NCI-H146 treated with DMSO at 0.1 percent for 48 hours (cell line): ENCODE measurements around the gene SLC35D2.
"Not testable (repeated sequence)": the region's sequence is repeated elsewhere in the genome, so short reads cannot be mapped to it uniquely, and the experiment has no call there.

Source experiments
- DNase-seq: peaks from one replicate; lab custom pipeline; 2025; ENCODE audit not compliant: unreplicated experiment; lab: John Stamatoyannopoulos, UW

SLC35D2 gene

DNA sequence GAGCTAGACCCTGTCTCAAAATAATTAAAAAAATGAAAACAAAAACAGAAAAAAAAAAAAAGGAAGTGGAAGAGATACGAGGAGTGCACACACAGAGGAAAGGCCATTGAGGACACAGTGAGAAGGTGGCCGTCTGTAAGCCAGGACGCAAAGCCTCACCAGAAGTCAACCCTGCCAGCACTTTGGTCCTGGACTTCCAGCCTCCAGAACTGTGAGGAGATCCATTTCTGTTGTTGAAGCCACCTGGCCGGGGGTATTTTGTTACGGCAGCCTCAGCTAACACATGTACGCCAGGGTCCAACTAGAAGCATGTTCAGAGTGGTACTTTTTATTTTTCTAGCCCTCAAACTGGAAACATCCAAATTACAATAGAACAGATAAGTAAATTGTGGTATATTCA lies 21.8 kb downstream of the SLC35D2 start:
- DNase-seq, result no peak

DNA sequence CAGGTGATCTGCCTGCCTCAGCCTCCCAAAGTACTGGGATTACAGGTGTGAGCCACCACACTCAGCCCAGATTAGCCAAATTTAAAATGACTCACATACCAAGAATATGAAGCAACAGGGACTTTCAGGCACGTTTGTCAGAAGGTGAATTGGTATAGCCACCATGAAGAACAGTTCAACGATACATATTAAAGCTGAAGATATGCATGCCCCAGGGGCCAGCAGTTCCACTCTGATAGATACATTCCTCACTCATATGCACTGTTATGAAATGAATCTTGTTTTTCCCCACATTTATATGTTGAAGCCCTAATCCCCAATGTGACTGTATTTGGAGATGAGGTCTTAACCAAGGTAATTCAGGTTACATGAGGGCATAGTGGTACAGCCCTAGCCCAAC lies 22.5 kb downstream of the SLC35D2 start:
- DNase-seq, result no peak

DNA sequence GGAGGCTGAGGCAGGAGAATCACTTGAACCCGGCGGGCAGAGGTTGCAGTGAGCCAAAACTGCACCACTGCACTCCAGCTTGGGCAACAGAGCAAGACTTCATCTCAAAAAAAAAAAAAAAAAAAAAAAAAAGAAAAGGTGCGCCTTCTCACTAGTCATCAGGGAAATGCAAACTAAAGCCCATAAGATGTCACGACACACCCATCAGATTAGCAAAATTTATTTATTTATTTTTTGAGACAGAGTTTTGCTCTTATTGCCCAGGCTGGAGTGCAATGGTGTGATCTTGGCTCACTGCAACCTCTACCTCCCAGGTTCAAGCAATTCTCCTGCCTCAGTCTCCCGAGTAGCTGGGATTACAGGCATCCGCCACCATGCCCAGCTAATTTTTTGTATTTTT lies 23.0 kb downstream of the SLC35D2 start:
- not testable (repeated sequence) for DNase-seq

DNA sequence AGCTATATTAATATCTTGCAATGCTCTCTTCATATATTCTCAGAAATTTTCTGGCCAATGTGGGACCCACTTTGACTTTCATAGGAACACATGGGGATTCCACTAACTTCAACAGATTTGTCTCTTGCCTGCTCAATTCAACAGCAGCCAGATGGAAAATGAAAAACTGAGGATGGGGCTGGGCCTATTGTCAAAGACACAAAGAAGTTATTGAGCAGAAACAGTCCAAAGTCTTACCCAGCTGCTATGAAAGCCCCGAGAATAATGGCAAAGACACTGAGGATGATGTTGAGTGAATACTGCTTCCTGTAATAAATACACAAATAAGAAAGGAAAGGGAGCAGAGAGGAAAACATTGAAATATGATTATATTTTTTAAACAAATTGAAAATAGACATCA lies 32.6 kb downstream of the SLC35D2 start:
- no peak for DNase-seq

DNA sequence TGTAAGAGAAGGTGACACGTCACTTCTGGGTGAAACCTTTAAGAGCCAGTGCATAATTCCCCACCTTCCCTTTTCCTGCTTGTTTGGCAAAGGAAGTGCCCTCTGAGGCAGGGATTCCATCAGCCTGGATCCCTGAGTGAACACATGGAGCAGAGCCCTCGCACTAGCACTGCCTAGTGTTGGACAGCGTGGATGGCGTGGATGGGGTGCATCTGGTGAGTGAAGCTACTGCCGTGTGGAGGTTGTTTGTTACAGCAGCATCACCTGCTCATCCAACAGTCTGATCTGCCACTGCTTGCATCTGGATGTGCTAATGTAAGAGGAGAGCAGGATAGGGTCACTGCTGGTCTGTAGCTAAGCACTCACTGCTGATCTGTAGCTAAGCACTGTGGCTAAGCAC lies 35.2 kb downstream of the SLC35D2 start:
- DNase-seq, result no peak

DNA sequence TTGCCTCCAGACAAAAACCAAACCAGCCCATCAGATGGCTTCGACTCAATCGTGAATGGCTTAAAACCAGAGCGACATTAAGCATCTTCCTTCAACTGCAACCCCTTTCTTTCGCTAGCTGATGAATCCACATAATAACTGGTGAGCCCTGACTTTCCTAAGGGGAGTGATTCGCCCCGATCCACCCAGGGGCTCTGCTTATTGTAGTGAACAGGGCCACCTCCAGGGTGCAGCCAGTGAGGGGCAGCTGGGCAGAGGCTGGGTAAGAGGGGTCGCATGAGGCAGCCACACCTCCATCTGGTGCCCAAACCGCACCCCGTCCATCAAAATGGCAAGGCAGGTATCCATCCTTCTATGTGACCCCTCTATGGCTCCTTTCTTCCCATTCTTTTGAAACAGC lies 38.0 kb downstream of the SLC35D2 start:
- no peak for DNase-seq

DNA sequence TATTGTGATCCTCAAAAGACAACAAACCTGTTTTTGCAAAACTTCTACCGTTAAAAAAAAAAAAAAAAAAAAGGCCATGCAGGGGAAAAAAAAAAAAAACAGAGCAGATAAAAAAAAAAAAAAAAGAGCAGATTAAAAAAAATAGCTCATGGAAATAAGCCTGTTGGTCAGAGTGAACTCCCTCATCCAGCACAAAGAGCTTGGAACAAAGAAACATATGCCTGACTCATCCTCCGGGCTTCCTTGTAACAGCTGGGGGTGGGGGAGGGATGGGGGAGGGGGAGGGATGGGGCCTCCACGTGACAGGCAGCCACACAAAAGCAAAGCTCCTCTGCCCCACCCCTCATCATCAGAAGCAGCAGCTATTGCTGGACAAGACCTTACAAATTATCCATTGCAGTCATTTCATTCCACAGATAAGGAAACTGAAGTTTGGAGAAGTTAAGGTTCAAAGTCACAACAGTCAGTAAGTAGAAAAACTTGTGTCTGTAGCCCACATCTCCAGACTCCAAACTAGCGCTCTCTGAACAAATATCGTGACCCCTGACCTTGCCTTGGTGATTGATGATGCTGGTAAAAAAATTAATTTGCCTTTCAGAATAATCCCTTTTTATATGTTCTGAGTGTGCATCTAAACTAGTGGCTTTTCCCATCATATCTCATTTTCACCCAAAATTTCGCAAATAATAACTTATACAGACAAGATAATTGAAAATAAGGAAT lies 38.9 kb downstream of the SLC35D2 start:
- DNase-seq, result peak; percentile 27

DNA sequence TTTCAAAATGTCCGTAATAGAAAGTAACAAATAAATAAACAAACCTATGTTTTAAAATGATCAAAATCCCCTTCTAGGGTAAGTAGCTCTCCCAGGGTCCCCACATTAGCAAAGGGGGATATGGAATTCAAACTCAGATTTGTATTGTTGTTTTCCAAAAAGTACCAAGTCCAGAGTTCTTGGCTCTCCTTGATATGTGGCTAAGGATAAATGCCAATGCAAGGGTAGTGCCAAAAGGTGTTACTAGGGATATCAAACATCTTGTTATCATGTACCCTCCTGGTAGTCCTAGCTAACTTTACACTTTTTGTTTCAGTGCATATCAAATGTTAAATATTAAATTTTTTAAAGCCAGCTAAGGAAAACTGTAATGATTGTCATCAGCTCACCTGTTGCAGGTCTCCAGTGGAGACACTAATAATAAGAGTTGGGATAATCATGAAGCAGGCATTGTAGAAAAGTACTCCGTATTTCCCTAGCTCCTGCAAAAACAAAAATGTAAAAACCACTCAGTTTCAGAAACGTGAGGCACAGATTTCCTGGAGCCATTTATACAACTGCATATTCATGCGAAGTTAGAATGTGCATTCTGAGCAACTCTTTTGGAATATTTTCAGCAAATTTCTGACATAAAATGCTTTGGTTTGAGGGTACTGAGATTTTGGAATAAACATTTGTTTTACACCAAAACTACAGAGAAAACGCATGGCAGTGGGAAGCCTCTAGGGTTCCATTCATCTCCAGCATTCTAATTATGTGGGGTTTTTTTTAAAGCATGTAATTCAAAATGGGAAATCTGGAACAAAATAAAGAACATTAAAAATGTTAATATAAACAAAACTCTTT lies 39.8 kb downstream of the SLC35D2 start:
- no peak for DNase-seq

DNA sequence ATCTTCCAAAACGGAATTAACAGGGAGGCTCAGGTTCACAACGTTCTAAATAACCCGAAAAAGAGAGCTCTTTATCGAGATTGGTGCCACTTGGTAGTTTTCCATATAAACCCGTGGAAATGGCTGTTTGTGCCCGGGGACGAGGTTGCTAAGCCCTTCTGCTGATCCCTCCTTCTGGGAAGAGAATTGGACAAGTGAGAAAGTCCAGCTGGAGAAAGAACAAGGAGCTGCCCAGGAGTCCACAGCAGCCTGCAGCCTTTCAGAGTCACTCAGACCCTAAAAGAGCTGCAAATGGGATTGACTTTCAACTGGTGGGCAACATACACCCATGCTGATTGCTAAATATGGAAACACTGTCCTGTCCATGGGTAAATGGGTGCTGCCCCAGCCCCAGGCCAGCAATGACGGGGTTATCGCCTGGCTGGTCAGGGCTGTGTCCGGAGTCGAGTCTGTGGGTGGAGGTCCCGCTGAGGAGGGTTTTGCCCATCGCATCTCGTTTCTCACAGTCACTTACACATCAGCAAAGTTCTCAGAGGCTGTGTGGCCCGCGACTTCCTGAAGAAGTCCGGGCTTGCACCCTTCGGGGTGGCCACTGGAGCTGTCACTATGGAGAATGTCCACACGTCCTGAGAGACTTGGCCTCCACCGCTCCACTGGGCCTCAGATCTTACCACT lies 40.8 kb downstream of the SLC35D2 start:
- DNase-seq, result no peak

DNA sequence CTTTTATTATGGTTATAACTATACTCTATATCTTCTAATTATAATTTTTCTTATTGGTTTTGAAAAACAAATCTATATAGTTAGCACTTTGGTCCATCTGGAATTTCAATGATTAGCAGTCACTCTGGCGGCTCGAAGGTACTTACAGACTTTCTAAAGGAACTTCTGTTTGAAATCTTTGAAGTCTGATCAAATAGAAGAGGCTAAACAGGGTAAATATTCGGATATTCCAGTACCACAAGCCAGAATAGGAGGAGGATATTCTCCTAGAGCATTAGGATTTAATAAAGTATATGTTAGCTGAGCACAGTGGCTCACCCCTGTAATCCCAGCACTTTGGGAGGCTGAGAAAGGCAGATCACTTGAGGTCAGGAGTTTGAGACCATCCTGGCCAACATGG lies 42.8 kb downstream of the SLC35D2 start:
- no peak for DNase-seq

DNA sequence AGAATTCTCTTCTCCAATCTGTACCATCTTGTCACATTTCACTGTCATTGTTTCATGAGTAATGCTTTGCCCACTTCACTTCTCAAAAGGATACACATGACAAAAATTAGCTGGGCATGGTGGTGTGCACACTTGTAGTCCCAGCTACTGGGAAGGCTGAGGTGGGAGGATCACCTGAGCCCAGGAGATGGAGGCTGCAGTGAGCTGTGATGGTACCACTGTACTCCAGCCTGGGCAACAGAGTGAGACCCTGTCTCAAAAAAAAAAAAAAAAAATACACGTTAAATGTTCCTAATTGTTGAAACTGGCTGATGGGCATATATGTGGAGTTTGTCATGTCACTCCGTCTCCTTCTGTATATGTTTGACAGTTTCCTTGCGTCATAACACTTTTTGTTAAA lies 45.2 kb downstream of the SLC35D2 start:
- no peak for DNase-seq

DNA sequence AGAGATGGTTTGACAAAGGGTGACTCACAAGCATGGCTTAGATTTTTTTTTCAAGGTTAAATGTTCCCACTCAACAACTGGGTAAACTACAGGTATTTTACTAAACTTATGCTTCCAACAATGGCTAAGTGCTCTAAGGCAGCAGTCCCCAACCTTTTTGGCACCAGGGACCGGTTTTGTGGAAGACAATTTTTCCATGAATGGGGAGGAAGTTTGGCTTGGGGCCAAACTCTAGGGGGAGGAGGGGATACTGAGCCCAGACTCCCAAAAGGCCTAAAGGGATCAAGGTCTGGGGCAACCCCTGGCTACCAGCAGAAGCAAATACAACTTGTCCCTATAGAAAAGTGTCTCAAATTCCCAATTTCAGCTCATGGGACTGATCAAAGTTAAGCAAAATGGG lies 49.6 kb downstream of the SLC35D2 start:
- DNase-seq, result no peak

DNA sequence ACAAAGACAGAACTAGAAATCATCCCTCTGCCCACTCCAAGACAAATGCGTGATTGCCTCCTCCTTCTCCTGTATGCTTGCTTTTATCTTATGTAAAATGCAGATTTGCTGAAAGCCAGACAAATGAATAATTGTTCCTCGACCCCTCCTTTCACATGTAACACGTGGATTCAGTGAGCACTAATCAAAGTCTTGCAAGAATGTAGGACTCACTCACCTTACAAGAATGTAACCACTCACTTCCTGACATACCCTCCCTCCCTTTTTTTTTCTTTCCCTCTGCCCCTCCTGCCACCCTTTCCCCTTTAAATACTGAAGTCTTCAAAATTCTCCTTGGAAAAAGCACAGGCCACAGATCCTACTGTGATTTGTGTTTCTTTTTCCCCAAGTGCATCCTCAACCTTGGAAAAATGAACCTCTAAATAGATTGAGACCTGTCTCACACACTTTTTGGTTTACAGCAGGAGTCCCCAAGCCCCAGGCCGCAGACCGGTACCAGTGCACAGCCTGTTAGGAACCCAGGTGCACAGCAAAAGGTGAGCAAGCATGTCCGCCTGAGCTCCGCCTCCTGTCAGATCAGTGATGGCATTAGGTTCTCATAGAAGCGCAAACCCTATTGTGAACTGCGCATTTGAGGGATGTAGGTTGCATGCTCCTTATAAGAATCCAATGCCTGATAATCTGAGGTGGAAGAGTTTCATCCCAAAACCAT lies 52.1 kb downstream of the SLC35D2 start:
- no peak for DNase-seq

DNA sequence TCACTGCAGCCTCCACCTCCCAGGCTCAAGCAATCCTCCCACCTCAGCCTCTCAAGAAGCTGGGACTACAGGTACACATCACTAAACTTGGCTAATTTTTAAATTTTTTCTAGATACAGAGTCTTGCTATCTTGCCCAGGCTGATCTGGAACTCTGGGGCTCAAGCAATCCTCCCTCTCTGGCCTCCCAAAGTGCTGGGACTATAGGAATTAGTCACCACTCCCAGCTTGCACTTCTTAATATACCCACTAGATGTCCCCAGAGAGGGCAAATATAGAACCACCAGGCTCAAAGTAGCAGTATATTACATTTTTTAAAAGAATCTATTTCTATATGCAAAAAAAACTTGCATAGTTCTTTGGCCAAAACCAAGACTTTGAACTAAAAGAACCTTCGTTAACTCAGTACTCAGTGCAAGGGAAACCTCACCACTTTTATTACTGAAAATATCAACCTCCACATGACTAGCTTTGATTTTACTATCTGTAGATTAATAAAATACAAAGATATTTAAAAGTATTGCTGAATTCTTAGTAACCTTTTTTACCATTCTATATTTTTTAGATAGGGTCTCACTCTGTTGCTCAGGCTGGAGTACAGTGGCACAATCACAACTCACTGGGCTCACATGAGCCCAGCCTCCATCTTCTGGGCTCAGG lies 55.7 kb downstream of the SLC35D2 start:
- DNase-seq, result no peak

DNA sequence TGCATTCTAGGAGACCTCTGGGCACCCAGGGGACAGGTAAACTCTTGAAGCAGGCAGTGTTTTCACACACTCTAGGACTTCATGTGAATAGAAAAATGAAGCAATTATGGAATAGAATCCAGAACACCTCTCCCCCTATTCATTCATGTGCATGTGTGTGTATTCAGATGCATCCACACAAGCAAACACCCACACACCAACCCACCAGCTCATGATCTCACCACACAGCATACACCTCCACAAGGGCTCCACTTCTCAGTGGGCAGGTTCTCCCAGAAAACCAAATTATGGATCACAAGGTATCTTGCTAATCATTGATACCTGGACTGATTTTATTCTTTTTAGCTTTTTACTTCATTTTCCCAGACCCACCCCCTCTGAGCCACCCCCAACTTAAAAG lies 60.3 kb downstream of the SLC35D2 start:
- no peak for DNase-seq

DNA sequence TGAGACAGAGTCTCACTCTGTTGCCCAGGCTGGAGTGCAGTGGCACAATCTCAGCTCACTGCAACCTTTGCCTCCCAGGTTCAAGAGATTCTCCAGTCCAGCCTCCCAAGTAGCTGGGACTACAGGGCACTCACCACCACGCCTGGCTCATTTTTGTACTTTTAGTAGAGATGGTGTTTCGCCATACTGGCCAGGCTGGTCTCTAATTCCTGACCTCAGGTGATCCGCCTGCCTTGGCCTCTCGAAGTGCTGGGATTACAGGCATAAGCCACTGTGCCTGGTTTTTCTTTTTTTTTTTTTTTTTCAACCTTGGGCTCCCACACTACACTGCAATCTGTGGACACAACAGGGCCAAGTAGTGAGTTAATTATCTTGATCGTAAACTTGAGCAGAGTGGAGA lies 60.8 kb downstream of the SLC35D2 start:
- DNase-seq, result not testable (repeated sequence)

DNA sequence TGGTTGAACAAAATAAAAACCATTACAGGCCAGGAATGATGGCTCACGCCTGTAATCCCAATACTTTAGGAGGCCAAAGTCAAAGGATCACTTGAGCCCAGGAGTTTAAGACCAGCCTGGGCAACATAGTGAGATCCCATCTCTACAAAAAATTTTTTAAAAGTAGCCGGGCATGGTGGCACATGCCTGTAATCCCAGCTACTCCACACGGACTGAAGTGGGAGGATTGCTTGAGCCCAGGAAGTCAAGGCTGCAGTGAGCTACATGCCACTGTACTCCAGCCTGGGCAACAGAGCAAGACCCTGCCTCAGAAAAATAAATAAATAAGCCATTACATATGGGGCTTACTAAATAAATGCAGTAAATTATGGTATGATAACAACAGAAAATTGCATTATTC lies 61.3 kb downstream of the SLC35D2 start:
- not testable (repeated sequence) for DNase-seq

DNA sequence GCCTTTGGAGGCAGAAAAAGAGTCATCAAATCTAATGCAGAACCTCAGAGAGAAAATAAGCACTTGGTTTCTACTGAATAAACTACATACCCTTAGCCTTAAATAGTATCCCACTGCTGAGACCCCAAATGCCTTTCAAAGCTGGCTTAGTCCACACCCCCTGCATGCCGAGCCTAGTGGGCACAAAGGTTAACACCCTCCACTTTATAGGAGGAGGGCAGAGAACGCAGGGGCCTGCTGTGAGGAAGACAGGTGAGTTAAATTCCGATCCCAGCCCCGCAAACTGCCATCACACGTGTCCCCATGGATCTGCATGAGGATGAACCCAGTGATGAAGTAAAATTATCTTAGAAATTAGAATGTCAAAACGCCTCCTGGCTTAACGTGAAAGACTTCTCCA lies 62.0 kb downstream of the SLC35D2 start:
- DNase-seq, result no peak

DNA sequence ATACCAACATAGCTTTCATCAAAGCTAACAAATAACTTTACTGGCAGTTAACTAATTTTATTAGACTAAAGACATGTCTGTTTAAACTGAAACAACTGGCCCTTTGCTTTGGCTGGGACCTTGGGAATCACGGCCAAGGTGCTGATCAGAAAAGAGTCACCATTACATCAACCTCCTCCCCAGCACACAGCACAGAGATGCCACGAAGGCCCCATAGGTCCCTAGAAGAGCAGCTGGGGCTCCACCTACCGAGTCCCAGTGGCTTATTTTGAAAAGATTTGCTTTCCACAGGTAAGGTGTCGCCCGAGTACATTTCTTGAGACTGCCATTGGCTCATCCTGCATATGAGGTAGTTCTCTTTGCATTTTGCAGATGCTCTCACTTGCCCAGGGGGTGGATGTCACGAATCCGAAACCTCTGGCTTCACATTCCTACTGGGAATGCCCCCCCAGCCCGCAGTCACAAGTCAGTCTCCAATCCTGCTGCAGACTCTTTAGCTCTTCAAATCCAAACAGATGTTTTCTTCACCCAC lies 62.7 kb downstream of the SLC35D2 start:
- DNase-seq, result no peak

DNA sequence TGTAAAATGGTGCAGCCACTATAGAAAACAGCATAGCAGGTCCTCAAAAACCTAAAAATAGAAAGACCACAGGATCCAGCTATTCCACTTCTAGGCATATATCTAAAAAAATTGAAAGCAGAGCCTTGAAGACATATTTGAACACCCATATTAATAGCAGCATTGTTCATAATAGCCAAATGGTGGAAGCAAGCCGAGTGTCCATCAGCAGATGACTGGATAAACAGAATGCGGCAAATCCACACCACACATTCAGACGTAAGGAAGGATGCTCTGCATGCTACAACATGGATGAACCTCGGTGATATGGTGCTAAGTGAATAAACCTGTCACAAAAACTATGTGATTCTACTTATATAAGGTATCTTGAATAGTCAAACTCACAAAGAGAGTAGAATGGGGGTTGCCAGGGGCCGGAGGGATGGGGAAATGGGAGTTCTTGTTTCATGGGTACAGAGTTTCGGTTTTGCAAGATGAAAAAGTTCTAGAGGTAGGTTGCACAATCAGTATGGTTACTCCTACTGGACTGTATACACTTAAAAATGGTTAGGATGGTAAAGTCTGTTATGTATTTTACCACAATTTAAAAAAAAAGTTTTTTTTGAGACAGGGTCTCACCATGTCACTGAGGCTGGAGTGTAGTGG lies 64.5 kb downstream of the SLC35D2 start:
- DNase-seq, result no peak
